Stomach (tissue), 19 donors: ENCODE measurements around the gene FXR1. TPM values are rescaled to one million over a fixed set of nuclear protein-coding genes. Genes with fewer than 3 reads are reported as not detected.
"Not testable (repeated sequence)": the region's sequence is repeated elsewhere in the genome, so short reads cannot be mapped to it uniquely, and the experiment has no call there.

Source experiments
- DNase-seq, 2 donors: peaks; one replicate each; pipeline versions ENCODE4 v3.0.0 to v3.0.0-alpha.2; 2013 to 2019
- H3K27ac ChIP-seq, 5 donors: fragments of 200-600 bp in 4 of 5; sonication (generic) in 4 of 5; one replicate each; pipeline ENCODE4 v1.5.1; 2013 to 2019; ENCODE audit warnings: mild to moderate bottlenecking in 1 of 5, moderate library complexity in 1 of 5
- H3K27me3 ChIP-seq, 3 donors: fragments of 200-600 bp; sonication (generic); one replicate each; pipeline ENCODE4 v1.5.1; 2017 to 2019; ENCODE audit warnings: mixed run types in 1 of 3
- H3K36me3 ChIP-seq, 4 donors: fragments of 200-600 bp; sonication (generic); 1 replicate in 3 of 4; 2 replicates in 1 of 4; pipeline ENCODE4 v1.5.1; 2016 to 2019
- H3K4me1 ChIP-seq, 4 donors: fragments of 200-600 bp; sonication (generic); one replicate each; pipeline ENCODE4 v1.5.1; 2016 to 2019
- H3K4me3 ChIP-seq, 4 donors: fragments of 200-600 bp; sonication (generic) in 3 of 4; one replicate each; pipeline ENCODE4 v1.5.1; 2016 to 2019; ENCODE audit warnings: mild to moderate bottlenecking in 1 of 4
- H3K9me3 ChIP-seq, 4 donors: fragments of 200-600 bp; sonication (generic); one replicate each; pipeline ENCODE4 v1.5.1; 2016 to 2019
- CTCF ChIP-seq, 7 experiments: fragments of 450-650 bp in 4 of 7; fragments of 200-600 bp in 3 of 7; sonication (generic) in 3 of 7; IDR thresholded peaks; one replicate each; pipeline ENCODE4 v1.5.1; 2016 to 2019; ENCODE audit warnings: antibody characterized with exemption in 7 of 7, control low read depth in 2 of 7, mild to moderate bottlenecking in 1 of 7
- EP300 ChIP-seq: sonication (generic); formaldehyde crosslinking; IDR thresholded peaks from one replicate; pipeline ENCODE4 v1.6.1; 2017; ENCODE audit warnings: antibody characterized with exemption
- POLR2A ChIP-seq, 4 donors: fragments of 450-650 bp; IDR thresholded peaks; one replicate each; pipeline ENCODE4 v1.6.1; 2016; ENCODE audit warnings: antibody characterized with exemption in 4 of 4, control low read depth in 2 of 4, mild to moderate bottlenecking in 1 of 4, moderate library complexity in 1 of 4
- POLR2AphosphoS5 ChIP-seq, 3 donors: sonication (generic); formaldehyde crosslinking; IDR thresholded peaks; one replicate each; pipeline ENCODE4 v1.6.1; 2016; ENCODE audit warnings: antibody characterized with exemption in 3 of 3
- WGBS, 5 donors: extraction: QIAGEN DNeasy Blood & Tissue Kit in 3 of 5; methylation state at CpG; one replicate each; pipeline versions ENCODE4 v1.1.5 to v1.1.7; 2013 to 2018; 5-methylcytosine and 5-hydroxymethylcytosine counted together
- intact Hi-C: fragments of 100-400 bp; cut with DNase I; formaldehyde crosslinking; loops from one replicate; pipeline ENCODE4 v1.15.1; 2023; ENCODE audit warnings: low total_unique reads
- long read RNA-seq, 10 donors: transcript quantifications; one replicate each; lab custom pipeline, GENCODE V29; 2026
- polyA plus RNA-seq, 3 donors: library from polyadenylated mRNA; stranded (reverse); fragments of 200-250 nt; gene quantifications; one replicate each; pipeline ENCODE4 v1.2.3, GENCODE V29; 2013
- total RNA-seq, 5 donors: library from RNA; depleted of rRNA; stranded (reverse); fragments of >200 nt; gene quantifications; one replicate each; pipeline versions ENCODE4 v1.1.0 to v1.2.3, GENCODE V29; 2014 to 2016
- donor health status: healthy with polysubstance abuse.
- donor health status: Bipolar disorder and iron deficiency.
- donor health status: healthy.

The FXR1 gene
- total RNA-seq = 100 to 1,000 TPM in 1 of 5 donors, 10 to 100 TPM in 4; 40.8 to 182 (median 58.0) TPM
- polyA plus RNA-seq = 10 to 100 TPM; 46.9 to 70.9 (median 54.8) TPM
- long read RNA-seq, donor 1, full-length matches to known transcripts = 3 of 3 reads
- long read RNA-seq, donor 1, partial matches to known transcripts = 0 of 3 reads
- long read RNA-seq, donor 1, other reads (novel, unspliced or antisense) = 0 of 3 reads
- long read RNA-seq, donor 2, partial matches to known transcripts = 0 of 1 reads
- long read RNA-seq, donor 2, other reads (novel, unspliced or antisense) = 0 of 1 reads
- long read RNA-seq, donor 3, full-length matches to known transcripts = 4 of 49 reads
- long read RNA-seq, donor 3, partial matches to known transcripts = 5 of 49 reads
- long read RNA-seq, donor 3, other reads (novel, unspliced or antisense) = 40 of 49 reads
- long read RNA-seq, donor 4, partial matches to known transcripts = 0 of 2 reads
- long read RNA-seq, donor 4, other reads (novel, unspliced or antisense) = 0 of 2 reads
- long read RNA-seq, donor 5, full-length matches to known transcripts = 11 of 17 reads
- long read RNA-seq, donor 5, partial matches to known transcripts = 6 of 17 reads
- long read RNA-seq, donor 5, other reads (novel, unspliced or antisense) = 0 of 17 reads
- long read RNA-seq, donor 6 = 0 reads
- long read RNA-seq, donor 7, full-length matches to known transcripts = 13 of 19 reads
- long read RNA-seq, donor 7, partial matches to known transcripts = 6 of 19 reads
- long read RNA-seq, donor 7, other reads (novel, unspliced or antisense) = 0 of 19 reads
- long read RNA-seq, donor 8, full-length matches to known transcripts = 8 of 101 reads
- long read RNA-seq, donor 8, partial matches to known transcripts = 28 of 101 reads
- long read RNA-seq, donor 8, other reads (novel, unspliced or antisense) = 65 of 101 reads
- long read RNA-seq, donor 9, full-length matches to known transcripts = 8 of 17 reads
- long read RNA-seq, donor 9, partial matches to known transcripts = 9 of 17 reads
- long read RNA-seq, donor 9, other reads (novel, unspliced or antisense) = 0 of 17 reads
- long read RNA-seq, donor 10, full-length matches to known transcripts = 3 of 3 reads
- long read RNA-seq, donor 10, partial matches to known transcripts = 0 of 3 reads
- long read RNA-seq, donor 10, other reads (novel, unspliced or antisense) = 0 of 3 reads

- H3K36me3 ChIP-seq = peaks cover 0 to 12% (median 9%) of the 10 kb centered on the region in 4 donors
- WGBS, 5 donors = 0 to 1% (median 0%) methylated on average over 54 to 68 of the region's 68 CpGs
- no peaks in the 10 kb centered on the region for H3K27me3 ChIP-seq
- peak within 1 kb of the TSS; percentile 72 to 99 (median 90) for H3K4me3 ChIP-seq
- peaks cover 15 to 53% (median 27%) of the 10 kb centered on the region in 4 donors for H3K4me1 ChIP-seq
- intact Hi-C loops = no loop called here
- H3K27ac ChIP-seq = peak within 1 kb of the TSS; percentile 86 to 95 (median 91)
- DNase-seq = peak; percentile 90 to 95
- no peak for TF ChIP-seq POLR2A (IDR thresholded peaks at IDR 0.05)
- TF ChIP-seq POLR2AphosphoS5 (IDR thresholded peaks at IDR 0.05) = peak; percentile 24 to 73 (median 49)
- TF ChIP-seq CTCF (IDR thresholded peaks at IDR 0.05) = peak in 5 of 7 experiments; percentile 66 to 93 (median 84)
- H3K9me3 ChIP-seq = no peaks in the 10 kb centered on the region
Observed at GRCh38 chr3:180912304-180913296, at the start of gene FXR1. Gene FXR1, plus strand, starts transcription at chr3:180912670. Its CDS starts 16 bp downstream, at chr3:180912686.

GRCh38 chr3:180870008-180870699, 42.3 kb upstream of the FXR1 start:
- intact Hi-C loops = no loop called here
- H3K4me1 ChIP-seq = peaks cover 0 to 23% (median 5%) of the 10 kb centered on the region in 4 donors
- TF ChIP-seq POLR2A (IDR thresholded peaks at IDR 0.05) (no peak), CTCF (IDR thresholded peaks at IDR 0.05) (no peak), POLR2AphosphoS5 (IDR thresholded peaks at IDR 0.05) (no peak), EP300 (no peak)
- no peaks in the 10 kb centered on the region for H3K9me3 ChIP-seq
- DNase-seq = peak in 1 of 2 donors; percentile 48
- H3K4me3 ChIP-seq = peak overlapping the region; percentile 27 to 33 (median 30)
- H3K36me3 ChIP-seq = no peaks in the 10 kb centered on the region
- H3K27ac ChIP-seq = peak overlapping the region in 1 of 5 donors; percentile 37
- WGBS, 5 donors = 14 to 36% (median 23%) methylated on average over 26 to 28 of the region's 28 CpGs
- peaks cover 0 to 5% (median 0%) of the 10 kb centered on the region in 3 donors for H3K27me3 ChIP-seq

GRCh38 chr3:180871901-180872300, 40.6 kb upstream of the FXR1 start:
- Histone ChIP-seq H3K36me3 (no peaks in the 10 kb centered on the region), H3K9me3 (no peaks in the 10 kb centered on the region), H3K4me3 (no peak overlapping the region), H3K27me3 (peaks cover 0 to 5% (median 0%) of the 10 kb centered on the region in 3 donors), H3K4me1 (peaks cover 0 to 23% (median 5%) of the 10 kb centered on the region in 4 donors), H3K27ac (no peak overlapping the region)
- 36 to 48% (median 45%) methylated on average over 3 of the region's 3 CpGs for WGBS, 5 donors
- DNase-seq = peak in 1 of 2 donors; percentile 16
- TF ChIP-seq POLR2A (IDR thresholded peaks at IDR 0.05) (no peak), CTCF (IDR thresholded peaks at IDR 0.05) (no peak), POLR2AphosphoS5 (IDR thresholded peaks at IDR 0.05) (no peak), EP300 (no peak)
- intact Hi-C loops = no loop called here

GRCh38 chr3:180872430-180872829, 40.0 kb upstream of the FXR1 start:
- H3K4me3 ChIP-seq, H3K27ac ChIP-seq, H3K9me3 ChIP-seq, H3K36me3 ChIP-seq, intact Hi-C loops, DNase-seq, H3K27me3 ChIP-seq: not testable (repeated sequence)
- WGBS, 5 donors = 80 to 88% (median 86%) methylated on average over 9 of the region's 9 CpGs
- H3K4me1 ChIP-seq = peaks cover 0 to 23% (median 5%) of the 10 kb centered on the region in 4 donors
